Panc1 (cell line): ENCODE results near the gene MDFIC2.
"Not testable (repeated sequence)": the region's sequence is repeated elsewhere in the genome, so short reads cannot be mapped to it uniquely, and the experiment has no call there.

Experiments
- CTCF ChIP-seq: fragments of 450-650 bp; IDR thresholded peaks from 2 replicates; pipeline ENCODE4 v1.5.1; 2017; ENCODE audit warnings: mild to moderate bottlenecking
- POLR2AphosphoS5 ChIP-seq: IDR thresholded peaks from 2 replicates; pipeline ENCODE4 v1.6.1; 2012; ENCODE audit warnings: mild to moderate bottlenecking, low read depth, low read length, moderate library complexity
- REST ChIP-seq, 2 experiments: IDR thresholded peaks; 2 replicates each; pipeline ENCODE4 v1.6.1; 2011 to 2012; ENCODE audit warnings: low read depth in 2 of 2, control low read depth in 1 of 2, low read length in 1 of 2, mild to moderate bottlenecking in 1 of 2, moderate library complexity in 1 of 2; ENCODE audit not compliant: insufficient read depth in 1 of 2
- TCF7L2 ChIP-seq: IDR thresholded peaks from 2 replicates; pipeline ENCODE4 v1.6.1; 2011; ENCODE audit warnings: mild to moderate bottlenecking, low read depth, low read length, inconsistent platforms

- not testable (repeated sequence) for TF ChIP-seq CTCF; POLR2AphosphoS5; REST (IDR thresholded peaks at IDR 0.05; ENCODE audit: insufficient read depth in 1 of 2, low read depth in 2 of 2, low read length in 1 of 2); TCF7L2
Measured at GRCh38 chr3:70290431-70291096, 21.9 kb downstream of the MDFIC2 start.
